Skin of body (tissue), 2 donors: ENCODE measurements around the gene INPP4A. TPM values are rescaled to one million over a fixed set of nuclear protein-coding genes. Genes with fewer than 3 reads are reported as not detected.
"Not testable (repeated sequence)": the region's sequence is repeated elsewhere in the genome, so short reads cannot be mapped to it uniquely, and the experiment has no call there.

Source experiments
- DNase-seq: peaks from one replicate; lab custom pipeline; 2025; lab: John Stamatoyannopoulos, UW
- total RNA-seq: library from RNA; depleted of rRNA; stranded (reverse); fragments of >200 nt; gene quantifications from one replicate; pipeline ENCODE4 v1.2.3, GENCODE V29; 2014

The INPP4A gene
- total RNA-seq, 1 donor from 2014 or later, result 22.3 TPM

GRCh38 chr2:98583276-98583675 lies 138.6 kb downstream of the INPP4A start:
- DNase-seq, result no peak

DNA sequence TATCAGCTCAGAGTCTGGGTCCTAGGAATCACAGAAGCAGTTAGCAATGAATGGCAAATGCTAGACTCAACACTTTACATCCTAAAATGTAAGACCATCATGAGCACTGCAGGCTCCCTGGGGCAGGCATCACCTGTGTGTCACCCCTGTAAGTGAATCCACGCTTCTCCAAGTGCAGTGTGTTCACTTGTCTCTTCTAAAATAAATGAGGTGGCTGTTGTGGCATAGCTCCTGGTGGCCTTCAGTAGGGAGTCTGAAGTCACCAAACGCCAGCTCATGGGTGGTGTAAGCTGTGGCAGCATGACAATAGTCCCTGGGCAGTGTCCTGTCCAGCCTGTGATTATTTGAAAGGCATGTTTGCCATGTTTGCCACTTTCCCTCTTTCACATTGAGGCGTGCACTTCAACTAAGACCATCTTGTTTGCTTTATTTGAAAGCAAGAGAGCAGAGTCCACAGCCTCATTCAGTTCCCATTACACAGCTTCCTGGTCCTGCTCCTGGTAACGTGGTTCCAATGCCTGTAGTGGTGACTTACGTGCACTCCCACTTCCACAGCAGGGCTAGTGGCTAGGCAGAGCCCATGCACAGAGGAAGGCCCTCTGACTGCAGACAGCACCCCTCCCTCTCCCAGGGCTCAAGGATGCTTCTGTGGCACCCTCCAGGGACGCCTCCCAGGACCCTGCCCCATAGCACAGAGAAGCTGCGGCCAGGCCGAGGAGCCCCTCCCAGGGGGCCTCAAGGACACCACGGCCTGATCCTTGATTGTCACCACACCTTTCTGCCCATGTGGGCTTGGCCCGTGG lies 139.4 kb downstream of the INPP4A start:
- DNase-seq, result no peak

GRCh38 chr2:98585386-98585785 lies 140.7 kb downstream of the INPP4A start:
- DNase-seq, result no peak

- DNase-seq, result no peak
Observed at GRCh38 chr2:98586551-98587140, 142.0 kb downstream of the INPP4A start.

DNA sequence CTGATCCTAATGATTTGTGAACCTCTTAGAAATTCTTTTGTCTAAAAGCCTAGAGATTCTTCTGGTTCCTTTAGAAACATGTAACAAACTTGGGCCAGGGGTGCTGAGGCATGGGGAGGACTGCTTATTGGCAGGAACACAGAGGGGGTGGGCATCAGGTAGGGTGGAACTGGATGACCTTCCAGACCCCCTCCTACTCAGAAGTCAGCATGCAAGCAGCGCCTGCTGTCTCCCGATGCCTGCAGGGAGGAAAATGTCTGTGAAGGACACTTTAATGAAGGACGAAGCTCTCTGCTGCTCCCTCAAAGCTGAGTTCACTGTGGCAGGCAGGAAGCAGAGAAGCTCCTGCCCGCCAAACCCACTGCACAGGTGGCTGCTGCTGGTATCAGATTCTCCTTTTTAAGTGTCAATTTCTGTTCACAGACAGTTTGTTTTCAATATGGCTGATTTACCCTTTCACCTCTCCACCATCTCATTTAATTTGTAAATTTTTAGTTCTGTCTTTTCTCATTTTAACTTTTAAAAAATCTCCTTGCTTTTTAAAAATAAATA lies 144.3 kb downstream of the INPP4A start:
- no peak for DNase-seq

DNA sequence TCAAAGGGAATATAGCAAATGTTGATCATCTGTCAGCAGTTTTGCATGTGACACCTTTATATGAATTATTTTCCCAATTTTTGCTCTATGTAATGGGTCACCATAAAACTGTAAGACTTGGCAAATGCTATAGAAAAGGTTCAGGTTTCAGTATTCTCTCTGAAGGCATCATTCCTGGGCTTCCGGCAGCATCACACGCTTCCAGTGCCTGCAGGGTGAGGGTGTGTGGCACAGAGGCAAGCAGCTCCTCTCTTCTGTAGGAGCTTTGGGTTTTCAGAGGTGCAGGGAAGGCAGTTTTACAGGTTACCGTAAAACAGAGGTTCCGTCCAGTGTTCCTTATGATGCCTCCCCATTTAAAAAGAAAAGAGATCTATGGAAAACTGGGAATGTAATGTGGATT lies 144.8 kb downstream of the INPP4A start:
- DNase-seq, result no peak

GRCh38 chr2:98592565-98592964 lies 147.9 kb downstream of the INPP4A start:
- no peak for DNase-seq

DNA sequence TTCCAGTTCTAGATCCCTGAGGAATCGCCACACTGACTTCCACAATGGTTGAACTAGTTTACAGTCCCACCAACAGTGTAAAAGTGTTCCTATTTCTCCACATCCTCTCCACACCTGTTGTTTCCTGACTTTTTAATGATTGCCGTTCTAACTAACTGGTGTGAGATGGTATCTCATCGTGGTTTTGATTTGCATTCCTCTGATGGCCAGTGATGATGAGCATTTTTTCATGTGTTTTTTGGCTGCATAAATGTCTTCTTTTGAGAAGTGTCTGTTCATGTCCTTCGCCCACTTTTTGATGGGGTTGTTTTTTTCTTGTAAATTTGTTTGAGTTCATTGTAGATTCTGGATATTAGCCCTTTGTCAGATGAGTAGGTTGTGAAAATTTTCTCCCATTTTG lies 150.0 kb downstream of the INPP4A start:
- not testable (repeated sequence) for DNase-seq

DNA sequence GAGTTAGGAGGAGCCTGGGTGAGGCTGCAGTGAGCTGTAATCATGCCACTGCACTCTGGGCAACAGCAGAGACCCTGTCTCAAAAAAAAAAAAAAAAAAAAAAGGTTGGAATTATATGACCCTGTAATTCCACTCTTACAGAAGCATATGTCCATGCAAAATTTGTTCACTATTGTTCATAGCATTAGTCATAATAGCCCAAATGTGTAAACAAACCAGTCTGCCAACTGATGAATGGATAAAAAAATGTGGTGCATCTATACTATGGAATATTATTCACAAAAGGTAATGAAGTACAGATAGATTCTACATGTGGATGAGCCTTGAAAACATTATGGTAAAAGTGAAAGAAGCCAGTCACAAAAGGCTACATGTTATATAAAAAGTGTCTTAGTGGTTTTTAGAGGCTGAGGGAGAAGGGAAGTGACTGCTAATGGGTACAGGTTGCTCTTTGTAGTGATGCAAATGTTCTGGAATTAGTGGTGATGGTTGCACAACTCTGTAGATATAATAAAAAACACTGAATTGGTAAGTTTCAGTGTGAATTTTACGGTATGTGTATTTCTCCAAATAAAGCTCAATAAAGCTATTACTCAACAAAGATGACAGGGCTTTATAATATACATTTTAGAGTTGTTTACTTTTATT lies 154.2 kb downstream of the INPP4A start:
- DNase-seq, result no peak

DNA sequence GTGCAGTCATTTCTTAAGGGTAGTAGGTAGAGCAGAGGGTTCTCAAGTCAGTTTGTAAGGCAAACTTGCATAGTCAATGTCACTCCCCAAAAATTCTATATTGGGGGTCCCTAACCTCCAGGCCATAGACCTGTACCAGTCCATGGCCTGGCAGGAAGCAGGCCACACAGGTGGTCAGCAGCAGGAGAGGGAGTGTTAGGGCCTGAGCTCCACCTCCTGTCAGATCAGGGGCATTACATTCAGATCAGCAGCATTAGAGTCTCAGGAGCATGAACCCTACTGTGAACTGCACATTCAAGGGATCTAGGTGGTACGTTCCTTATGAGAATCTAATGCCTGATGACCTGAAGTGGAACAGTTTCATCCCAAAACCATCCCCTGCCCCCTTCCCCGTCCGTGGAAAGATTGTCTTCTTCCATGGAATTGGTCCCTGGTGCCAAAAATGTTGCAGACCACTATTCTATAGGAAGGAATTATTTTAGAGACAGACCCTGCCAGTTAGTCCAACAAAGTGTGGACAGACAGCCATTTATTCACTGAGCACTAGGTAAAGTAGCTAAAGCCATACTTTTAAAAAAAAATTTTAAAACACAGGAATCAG lies 157.0 kb downstream of the INPP4A start:
- DNase-seq, result no peak

- peak; percentile 32 for DNase-seq
Observed at GRCh38 chr2:98604547-98604946, 159.9 kb downstream of the INPP4A start.

DNA sequence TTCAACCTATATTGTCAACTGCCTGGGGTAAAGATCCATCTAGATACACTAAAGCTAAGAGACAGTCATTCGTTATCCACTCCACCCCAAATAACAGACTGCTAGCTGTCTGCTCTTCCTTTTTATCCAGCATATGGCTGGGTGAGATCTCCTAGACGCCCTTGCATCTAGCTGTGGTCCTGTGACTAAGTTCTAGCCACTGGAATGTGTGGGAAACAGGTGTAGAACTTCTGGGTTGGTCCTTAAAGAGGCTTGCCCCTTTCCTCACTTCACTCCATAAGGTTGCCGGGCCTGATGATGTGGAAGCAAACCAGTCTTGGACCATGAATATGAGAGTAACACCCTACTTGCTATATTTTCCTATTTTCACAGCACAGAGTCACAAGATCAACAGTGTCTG lies 160.4 kb downstream of the INPP4A start:
- DNase-seq, result no peak

DNA sequence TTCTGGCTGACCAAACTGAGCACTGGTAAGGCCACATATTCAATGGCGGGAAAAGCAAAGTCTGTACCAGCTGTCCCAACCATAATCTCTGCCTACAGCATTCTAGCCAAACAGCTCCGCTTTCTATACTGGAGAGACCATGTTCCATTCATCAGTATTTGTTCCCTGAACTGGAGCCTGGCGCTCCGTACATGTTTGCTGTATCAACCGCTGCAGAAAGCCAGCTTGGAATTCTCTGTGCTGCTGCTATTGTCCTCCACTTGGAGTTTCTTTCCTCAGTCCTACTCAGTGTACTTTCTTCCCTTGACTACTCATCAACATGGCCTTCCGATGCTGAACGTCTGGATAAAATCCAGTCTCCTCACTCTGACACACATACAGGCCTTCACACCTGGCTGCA lies 161.8 kb downstream of the INPP4A start:
- DNase-seq, result no peak

GRCh38 chr2:98607104-98607503 lies 162.4 kb downstream of the INPP4A start:
- no peak for DNase-seq

GRCh38 chr2:98607741-98608115 lies 163.1 kb downstream of the INPP4A start:
- no peak for DNase-seq

DNA sequence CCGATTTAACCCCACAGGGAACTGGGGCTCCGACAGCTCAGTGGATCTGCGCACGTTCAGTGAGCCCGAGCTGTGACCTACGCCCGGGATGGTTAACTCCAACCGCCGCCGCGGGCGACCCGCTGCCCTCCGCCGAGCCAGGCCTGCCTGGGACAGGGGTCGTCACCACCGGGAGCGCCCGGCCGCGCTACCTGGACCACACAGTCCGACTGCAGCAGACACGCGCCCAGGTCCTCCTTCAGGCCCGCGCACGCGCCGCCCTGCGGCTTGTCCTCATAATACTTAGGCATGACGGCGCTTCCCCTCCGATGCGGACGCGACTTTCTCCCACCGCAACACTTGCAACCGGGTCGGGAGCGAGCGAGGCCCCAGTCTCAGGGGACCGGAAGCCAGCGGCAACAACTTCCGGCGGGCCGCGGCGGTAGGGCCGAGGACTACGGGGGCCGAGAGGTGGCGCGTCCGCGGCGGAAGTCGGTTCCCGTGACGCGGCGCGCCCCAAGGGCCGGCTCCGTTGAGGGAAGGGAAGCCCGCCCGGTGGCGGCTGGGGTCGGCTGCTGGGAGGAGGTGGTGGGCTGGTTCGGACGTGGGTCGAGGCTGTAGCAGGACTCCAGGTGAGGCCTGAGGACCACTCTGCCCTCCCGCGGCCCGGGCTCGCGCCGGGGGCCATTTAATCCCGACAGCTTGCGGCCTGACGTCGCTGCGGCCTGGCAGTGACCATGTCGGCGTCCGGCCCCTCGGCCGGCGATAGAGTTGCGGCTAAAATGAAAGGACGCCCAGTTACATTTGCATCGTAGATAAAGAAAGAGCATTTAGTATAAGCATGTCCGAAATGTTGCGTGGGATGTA lies 163.7 kb downstream of the INPP4A start, which contains the start of the genes COA5 and UNC50:
Gene COA5 (minus strand): TSS at position 397 of the 846 bp plus-strand sequence. CDS start 107 bp downstream, at position 290.
Gene UNC50 (plus strand): TSS at position 474 of the 846 bp plus-strand sequence. CDS start 1,171 bp downstream, outside the sequence.
- DNase-seq, result peak; percentile 87

GRCh38 chr2:98608962-98609604 lies 164.4 kb downstream of the INPP4A start:
- DNase-seq, result peak; percentile 29

- DNase-seq, result no peak
Observed at GRCh38 chr2:98614024-98614739, 169.5 kb downstream of the INPP4A start.

DNA sequence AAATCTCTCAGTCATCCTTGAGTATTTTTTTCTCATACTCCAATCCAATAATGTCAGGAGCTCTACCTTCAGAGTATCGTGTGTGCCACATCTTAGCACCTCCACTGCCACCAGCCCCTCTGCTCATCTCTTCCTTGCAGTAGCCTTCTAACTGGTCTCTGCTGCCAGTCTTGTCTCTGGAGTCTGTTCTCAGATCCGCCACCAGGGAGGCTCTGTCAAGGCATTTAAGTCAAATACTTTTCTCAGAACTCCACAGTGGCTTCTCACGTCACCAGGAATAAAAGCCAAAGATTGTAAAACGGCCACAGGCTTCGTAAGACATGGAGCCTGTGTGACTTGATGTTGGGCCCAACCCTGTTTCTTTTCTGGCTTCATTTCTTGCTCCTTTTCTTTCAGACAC lies 170.8 kb downstream of the INPP4A start:
- DNase-seq, result no peak

DNA sequence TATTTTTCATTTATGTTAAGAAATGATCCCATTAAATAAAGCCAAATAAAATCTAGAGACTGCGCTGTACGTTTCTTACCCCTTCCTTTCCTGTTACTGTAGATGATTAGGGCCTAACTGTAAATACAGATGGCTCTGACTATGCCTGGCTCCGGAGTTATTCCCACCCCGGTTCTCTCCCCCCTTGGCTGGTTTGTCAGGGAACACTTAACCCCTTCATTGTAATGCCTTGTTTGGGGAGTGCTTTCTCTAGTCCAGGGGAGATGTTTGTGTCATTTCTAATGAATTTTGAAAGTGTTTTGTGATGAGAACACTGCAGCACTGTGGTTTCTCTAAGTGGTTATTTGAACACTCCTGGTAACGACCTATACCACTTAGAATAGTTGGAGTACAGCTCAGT lies 172.5 kb downstream of the INPP4A start:
- DNase-seq, result no peak
